ENCODE data around the gene GDPD4.

Gene GDPD4

GRCh38 chr11:77310721-77311120 lies 9.2 kb upstream of the GDPD4 start:
- DNase-seq = no peak
- no peak for TF ChIP-seq POLR2A (IDR thresholded peaks at IDR 0.05; ENCODE audit: low read length)
- no peak for TF ChIP-seq GATA1 (IDR thresholded peaks at IDR 0.05; ENCODE audit: low read depth, low read length)

DNA sequence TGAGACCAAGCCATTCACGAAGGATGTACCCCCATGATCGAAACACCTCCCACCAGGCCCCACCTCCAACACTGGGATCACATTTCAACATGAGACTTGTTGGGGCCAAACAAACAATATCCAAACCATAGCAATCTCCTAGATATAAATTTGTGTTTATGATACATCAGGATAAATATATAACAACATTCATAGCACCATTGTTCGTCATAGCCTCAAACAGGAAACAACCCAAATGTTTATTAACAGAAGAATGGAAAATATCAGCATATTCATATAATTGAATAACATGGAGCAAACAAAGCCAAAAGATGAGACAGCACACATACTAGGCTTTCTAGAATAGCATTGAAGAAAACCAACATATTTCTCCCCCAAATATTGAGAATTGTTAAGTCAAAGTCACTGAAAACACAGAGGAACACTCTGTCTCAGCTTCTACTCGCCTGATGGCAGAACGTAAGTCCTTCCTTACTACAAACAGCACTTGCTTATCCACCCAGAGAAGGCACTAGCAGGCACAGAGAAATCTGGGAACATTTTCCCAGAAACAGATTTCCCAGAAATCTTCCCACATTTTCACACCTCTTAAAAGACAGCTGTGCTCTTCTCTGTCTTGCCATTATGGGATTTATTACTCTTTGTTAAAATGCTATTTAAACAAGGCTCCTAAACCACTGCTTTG lies 8.1 kb upstream of the GDPD4 start:
- DNase-seq = no peak
- no peak for TF ChIP-seq POLR2A (IDR thresholded peaks at IDR 0.05; ENCODE audit: low read length)
- no peak for TF ChIP-seq GATA1 (IDR thresholded peaks at IDR 0.05; ENCODE audit: low read depth, low read length)

DNA sequence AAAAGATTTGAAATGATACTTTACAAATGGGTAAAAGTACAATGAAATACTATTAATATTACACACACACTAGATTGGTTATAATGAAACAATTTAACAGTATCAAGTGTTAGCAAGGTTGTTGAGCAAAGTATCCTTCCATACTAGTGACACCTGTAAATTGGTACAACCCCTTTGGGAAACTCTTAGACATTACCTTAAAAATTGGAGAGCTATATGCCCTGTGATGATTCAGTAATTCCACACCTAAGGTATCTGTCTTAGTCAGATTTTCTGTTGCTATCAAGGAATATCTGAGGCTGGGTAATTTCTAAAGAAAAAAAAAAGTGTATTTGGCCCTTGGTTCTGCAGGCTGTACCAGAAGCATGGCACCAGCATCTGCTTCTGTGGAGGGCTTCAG lies 7.4 kb upstream of the GDPD4 start:
- TF ChIP-seq GATA1 (IDR thresholded peaks at IDR 0.05; ENCODE audit: low read depth, low read length) = no peak
- TF ChIP-seq POLR2A (IDR thresholded peaks at IDR 0.05; ENCODE audit: low read length) = no peak

GRCh38 chr11:77303328-77303727 lies 1.8 kb upstream of the GDPD4 start:
- TF ChIP-seq GATA1 (IDR thresholded peaks at IDR 0.05; ENCODE audit: low read depth, low read length) (no peak), POLR2A (IDR thresholded peaks at IDR 0.05; ENCODE audit: low read length) (no peak)
- DNase-seq = no peak

More for the DNA sequence above, 7.4 kb upstream of the GDPD4 start:
- DNase-seq = no peak

DNA sequence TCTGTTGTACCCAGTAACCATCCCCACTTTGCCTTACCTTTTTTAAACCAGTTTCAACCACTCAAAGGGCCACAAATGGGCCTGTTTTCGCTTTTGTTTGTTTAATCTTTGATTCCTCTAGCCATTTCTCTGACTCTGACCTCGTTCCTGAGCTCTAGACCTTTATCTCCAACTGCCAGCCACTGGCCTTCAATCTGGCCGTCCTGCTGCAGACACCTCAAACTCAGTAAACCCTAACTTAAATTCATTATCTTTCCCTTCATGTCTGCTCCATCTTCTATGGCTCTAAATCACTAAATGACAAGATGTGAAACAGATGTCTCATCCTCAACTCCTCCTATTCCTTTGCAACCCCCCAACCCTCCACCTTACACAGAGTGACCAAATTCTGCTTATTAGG lies 1.3 kb upstream of the GDPD4 start:
- TF ChIP-seq GATA1 (IDR thresholded peaks at IDR 0.05; ENCODE audit: low read depth, low read length) (no peak), POLR2A (IDR thresholded peaks at IDR 0.05; ENCODE audit: low read length) (no peak)
- DNase-seq = peak; percentile 26 to 38

DNA sequence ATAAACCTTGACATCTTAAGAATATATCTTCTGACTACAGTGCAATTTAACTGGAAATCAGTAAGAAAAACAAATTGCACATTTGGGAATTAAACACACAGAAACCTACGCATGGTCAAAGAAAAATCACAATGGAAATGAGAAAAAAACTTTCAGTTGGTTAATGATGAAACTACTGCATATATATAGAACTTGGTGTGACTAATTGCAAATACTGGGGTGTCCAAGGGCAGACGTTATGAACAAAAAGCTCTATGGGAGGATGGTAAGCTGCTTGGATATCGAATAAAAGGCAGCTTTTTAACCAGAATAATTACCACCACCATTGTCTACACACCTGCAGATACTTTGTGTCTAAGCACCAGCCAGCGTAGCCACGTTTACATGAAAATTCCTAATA lies 791 bp downstream of the GDPD4 start:
- TF ChIP-seq GATA1 (IDR thresholded peaks at IDR 0.05; ENCODE audit: low read depth, low read length) (no peak), POLR2A (IDR thresholded peaks at IDR 0.05; ENCODE audit: low read length) (no peak)

GRCh38 chr11:77300028-77300427 lies 1.5 kb downstream of the GDPD4 start:
- peak; percentile 39 to 76 for DNase-seq

More for the DNA sequence above, 791 bp downstream of the GDPD4 start:
- DNase-seq = no peak

GRCh38 chr11:77299528-77299993 lies 1.9 kb downstream of the GDPD4 start:
- TF ChIP-seq GATA1 (IDR thresholded peaks at IDR 0.05; ENCODE audit: low read depth, low read length) = no peak
- no peak for TF ChIP-seq POLR2A (IDR thresholded peaks at IDR 0.05; ENCODE audit: low read length)
- DNase-seq = peak; percentile 81 to 91

DNA sequence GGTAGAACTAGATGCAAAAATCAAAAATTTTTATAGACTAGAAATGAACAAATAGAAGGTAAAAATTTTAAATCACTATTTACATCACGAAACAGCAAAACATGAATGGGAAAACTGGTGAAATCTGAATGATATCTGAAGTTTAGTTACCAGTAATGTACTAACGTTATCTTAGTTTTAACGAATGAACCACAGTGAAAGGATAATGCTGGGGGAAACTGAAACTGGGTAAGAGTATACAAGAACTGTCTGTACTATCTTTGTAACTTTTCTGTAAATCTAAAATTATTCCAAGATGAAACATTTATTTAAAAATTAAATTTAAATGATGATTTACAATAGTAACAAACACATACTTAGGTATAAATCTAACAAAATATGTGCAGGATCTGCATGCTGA lies 7.4 kb downstream of the GDPD4 start:
- no peak for TF ChIP-seq POLR2A (IDR thresholded peaks at IDR 0.05; ENCODE audit: low read length)
- no peak for TF ChIP-seq GATA1 (IDR thresholded peaks at IDR 0.05; ENCODE audit: low read depth, low read length)
- DNase-seq = no peak

DNA sequence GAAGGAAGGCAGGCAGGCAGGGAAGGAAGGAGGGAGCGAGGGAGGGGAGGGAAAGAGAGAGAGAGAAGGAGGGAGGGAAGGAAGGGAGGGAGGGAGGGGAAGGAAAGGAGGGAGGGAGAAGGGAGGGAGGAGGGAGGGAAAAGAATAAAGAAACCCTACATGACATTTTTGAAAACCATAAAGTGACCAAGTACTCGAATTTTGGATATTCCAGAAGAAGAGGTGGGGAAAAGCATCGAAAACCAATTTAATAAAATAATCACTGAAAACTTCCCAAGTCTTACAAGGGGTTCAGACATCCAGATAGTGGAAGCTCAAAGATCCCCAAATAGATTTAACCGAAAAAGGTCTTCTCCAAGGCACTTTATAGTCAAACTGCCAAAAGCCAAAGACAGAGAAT lies 11.7 kb downstream of the GDPD4 start:
- no peak for DNase-seq
- no peak for TF ChIP-seq POLR2A (IDR thresholded peaks at IDR 0.05; ENCODE audit: low read length)

DNA sequence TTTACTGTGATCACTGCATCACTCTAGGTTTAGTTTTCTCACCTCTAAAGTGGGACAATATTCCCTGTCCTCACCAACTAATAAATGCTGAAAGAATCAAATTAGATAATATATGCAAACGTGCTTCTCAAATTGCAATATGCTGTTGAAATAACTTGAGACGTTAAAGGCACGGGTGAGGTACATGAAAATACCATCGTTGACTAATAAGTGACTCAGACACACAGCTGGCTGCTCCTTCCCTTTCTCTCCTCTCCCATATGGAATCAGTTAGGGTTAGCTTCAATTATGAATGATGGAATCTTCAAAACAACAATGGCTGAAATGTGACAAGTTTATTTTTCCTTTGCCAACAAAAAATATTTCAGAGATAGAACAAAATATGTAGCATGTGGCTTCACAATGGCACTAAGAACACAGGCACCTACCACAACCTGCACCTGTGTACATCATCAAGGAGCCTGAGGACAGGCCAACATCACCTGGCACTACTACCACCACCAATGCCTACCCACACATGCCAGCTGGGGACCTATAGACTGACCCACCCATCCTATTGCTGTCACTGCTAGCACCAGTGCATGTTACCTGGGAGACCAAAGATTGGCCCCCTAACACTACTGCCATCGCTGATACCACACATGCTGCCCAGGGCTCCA lies 13.7 kb downstream of the GDPD4 start:
- DNase-seq = no peak
- TF ChIP-seq POLR2A (IDR thresholded peaks at IDR 0.05; ENCODE audit: low read length) = no peak
- no peak for TF ChIP-seq GATA1 (IDR thresholded peaks at IDR 0.05; ENCODE audit: low read depth, low read length)

- no peak for TF ChIP-seq GATA1 (IDR thresholded peaks at IDR 0.05; ENCODE audit: low read depth, low read length)
- TF ChIP-seq POLR2A (IDR thresholded peaks at IDR 0.05; ENCODE audit: low read length) = no peak
- DNase-seq = no peak
Observed at GRCh38 chr11:77287136-77287535, 14.3 kb downstream of the GDPD4 start.

DNA sequence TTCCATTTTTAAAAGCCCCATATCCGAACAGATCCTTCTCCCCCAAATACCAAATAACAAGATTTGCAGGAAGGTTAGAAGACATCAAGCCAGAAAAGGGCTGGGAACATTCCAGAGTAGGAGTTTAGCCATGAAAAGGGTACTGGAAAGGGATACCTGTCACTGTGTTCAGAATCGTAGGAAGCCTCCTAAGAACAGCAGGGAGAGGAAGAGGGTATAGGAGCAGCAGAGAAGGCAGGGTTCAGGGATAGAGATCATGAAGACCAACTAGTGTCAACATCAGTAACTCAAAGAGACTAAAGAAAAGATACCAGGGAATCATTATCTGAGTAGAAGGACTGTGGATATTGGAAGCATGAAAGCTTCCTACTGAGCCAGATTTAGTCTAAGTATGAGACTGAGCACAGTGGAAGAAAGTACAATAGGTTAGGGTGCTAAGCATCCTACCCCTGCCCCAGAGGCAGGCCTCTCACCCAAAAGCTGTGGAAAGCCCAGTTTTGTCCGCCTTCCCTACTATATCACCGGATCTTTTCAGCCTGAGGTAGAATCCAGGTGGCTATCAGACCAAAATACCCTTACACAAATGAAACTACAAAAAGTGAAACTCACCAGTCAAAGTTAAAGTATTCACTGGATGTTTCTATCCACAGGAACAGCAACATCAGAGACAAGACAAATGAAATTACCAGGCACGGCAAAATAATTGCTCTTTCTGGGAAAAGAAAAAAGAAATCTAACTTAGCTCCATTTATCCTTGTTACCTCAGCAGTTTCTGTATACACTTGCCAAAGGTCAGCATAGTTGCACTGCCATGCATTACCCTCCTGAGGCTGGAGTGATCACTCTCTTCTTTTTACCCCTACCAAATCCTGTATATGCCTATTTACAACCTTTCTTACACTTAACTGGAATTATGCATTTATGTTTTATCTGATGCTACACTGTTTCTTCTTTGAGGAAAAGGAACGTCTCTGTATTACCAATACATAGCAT lies 16.7 kb downstream of the GDPD4 start:
- TF ChIP-seq GATA1 (IDR thresholded peaks at IDR 0.05; ENCODE audit: low read depth, low read length) (no peak), POLR2A (IDR thresholded peaks at IDR 0.05; ENCODE audit: low read length) (no peak)
- no peak for DNase-seq

DNA sequence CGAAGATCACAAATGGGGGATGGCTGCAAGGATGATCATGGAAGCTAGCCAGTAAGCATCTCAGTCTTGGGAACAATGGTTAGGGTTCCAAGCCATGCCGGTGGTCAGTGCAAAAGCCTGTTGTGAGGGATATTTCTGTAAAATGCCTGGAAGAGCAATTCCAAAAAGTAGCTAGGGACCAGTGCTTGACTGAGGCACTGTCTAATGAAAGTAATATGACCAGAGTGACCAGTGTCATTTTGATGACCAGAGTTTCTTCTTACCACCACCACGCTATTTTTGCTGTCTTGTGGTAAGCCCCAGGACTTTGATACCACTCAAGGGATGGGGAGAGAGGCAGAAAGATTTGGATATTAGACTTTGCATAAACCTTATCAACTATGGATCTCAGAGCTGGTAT lies 18.4 kb downstream of the GDPD4 start:
- DNase-seq = no peak
- TF ChIP-seq GATA1 (IDR thresholded peaks at IDR 0.05; ENCODE audit: low read depth, low read length) (no peak), POLR2A (IDR thresholded peaks at IDR 0.05; ENCODE audit: low read length) (no peak)

Measured in erythroblast (primary cell).